Measurements from ENCODE around the gene NHERF2.

The NHERF2 gene

DNA sequence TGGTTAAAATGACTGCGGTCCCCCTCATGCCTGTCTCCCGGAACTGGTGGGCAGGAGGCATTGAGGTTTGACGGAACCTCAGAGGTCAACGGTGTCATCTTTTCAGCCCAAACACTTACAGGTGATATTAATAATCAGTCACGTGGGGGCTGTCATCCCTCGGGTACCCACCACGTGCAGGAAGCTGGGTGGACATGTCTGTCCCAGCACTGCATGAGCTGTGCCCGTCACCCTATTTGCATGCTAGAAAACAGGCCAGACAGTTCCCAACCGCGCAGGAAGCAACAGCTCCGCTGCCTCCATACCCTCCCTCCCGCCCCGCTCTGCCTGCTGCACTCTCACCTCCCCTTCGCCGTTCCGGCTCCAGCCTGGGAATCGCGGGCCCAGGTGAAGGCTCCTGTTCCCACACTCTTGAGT lies 35.6 kb upstream of the NHERF2 start:
- peak; percentile 70 for DNase-seq (ENCODE audit: low spot score)

GRCh38 chr16:1991588-1991947 lies 35.1 kb upstream of the NHERF2 start:
- DNase-seq (ENCODE audit: low spot score) = no peak

DNA sequence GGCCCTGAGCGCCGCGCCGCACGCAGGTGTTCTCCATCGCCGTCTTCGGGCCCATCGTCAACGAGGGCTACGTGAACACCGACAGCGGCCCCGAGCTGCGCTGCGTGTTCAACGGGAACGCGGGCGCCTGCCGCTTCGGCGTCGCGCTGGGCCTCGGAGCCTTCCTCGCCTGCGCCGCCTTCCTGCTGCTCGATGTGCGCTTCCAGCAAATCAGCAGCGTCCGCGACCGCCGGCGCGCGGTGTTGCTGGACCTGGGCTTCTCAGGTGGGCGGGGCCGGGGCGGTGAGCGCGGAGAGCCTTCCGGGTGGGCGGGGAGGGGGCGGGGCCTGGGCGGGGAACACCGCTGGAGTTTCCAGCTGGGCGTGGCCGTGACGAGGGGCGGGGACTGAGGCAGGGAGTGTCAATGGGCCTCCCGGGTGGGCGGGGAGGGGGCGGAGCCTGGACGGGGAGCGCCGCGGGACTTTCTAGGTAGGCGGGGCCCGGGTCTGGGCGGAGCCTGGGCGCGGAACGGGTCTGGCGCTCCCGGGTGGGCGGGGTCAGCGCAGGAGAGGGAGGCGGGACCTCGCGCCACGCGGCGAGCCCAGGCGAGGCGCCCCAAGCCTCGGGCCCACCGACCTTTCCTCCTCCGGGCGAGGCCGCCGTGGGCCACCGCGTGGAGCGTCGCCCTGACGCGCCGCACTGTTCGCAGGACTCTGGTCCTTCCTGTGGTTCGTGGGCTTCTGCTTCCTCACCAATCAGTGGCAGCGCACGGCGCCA lies 34.6 kb upstream of the NHERF2 start:
- DNase-seq (ENCODE audit: low spot score) = peak; percentile 94

DNA sequence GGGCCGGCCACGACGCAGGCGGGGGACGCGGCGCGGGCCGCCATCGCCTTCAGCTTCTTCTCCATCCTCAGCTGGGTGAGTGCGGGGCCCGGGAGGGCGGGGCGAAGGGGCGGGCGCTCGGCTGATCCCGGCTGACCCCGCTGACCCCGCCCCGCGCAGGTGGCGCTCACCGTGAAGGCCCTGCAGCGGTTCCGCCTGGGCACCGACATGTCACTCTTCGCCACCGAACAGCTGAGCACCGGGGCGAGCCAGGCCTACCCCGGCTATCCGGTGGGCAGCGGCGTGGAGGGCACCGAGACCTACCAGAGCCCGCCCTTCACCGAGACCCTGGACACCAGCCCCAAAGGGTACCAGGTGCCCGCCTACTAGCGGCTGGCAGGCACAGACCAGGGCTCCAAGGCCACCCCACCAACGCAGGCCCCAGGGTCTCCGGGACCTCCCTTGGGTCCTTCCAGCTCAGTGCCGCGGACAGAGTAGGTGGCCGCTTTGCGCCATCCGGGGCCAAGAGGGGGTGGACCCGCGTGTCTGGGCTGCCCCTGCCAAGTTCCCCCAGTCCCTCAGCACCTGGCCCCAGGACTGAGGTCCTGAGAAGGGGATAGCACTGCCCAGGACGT lies 33.9 kb upstream of the NHERF2 start:
- DNase-seq (ENCODE audit: low spot score) = no peak

DNA sequence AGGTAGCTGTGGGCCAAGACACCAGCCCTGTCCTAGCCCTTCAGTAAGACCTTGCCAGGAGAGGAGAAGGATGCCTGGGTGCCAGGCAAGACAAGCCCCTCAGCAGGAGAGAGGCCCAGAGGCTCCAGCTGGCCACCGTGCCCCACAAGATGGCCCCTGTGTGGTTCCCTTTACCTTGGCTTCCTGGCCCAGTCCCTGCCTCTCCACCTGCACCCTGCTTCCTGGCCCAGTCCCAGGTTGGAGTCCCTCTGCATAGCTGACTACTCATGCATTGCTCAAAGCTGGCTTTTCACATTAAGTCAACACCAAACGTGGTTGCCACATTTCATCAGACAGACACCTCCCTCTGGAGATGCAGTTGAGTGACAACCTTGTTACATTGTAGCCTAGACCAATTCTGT lies 33.0 kb upstream of the NHERF2 start:
- DNase-seq (ENCODE audit: low spot score) = peak; percentile 73

DNA sequence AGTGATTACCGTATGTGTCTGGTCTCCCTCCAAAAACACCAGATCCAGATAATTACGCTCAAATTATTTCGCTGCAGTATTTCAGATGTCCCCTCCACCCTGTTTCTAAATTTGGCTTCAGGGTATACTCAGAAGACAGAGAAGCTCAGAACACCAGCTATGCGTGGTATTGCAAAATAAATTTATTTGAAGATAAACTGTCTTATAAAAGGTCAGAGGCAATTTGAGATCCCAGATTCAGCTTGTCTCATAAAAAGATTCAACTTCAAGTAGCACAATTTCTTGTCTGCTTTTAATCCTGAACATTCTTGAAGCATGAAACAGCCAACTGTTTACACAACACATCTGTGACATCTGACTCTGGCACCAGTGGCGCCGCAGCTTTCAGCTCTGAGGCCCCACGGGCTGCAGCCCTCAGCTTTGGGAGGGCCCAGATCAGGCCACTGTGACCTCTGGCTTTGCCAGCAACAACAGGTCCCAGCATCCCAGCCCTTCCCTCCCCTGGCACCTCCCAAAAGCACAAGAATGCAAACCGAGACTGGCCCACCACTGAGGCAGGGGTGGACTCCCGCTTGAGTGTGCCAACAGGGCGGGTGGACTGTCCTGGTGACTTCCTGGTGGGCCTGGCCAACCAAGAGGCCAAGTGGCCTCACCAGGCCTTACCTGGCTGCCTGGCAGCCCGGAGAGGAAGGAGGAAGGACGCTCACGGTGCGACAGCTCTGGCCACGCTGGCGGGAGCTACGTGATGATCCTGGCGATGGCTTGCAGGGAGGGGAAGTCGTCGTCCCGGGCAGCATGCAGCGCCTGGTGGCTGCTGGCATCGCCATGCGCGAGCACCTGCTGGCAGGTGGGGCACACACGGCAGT lies 29.0 kb upstream of the NHERF2 start:
- no peak for DNase-seq (ENCODE audit: low spot score)

- no peak for DNase-seq (ENCODE audit: low spot score)
Observed at GRCh38 chr16:1998360-1998835, 28.3 kb upstream of the NHERF2 start.

DNA sequence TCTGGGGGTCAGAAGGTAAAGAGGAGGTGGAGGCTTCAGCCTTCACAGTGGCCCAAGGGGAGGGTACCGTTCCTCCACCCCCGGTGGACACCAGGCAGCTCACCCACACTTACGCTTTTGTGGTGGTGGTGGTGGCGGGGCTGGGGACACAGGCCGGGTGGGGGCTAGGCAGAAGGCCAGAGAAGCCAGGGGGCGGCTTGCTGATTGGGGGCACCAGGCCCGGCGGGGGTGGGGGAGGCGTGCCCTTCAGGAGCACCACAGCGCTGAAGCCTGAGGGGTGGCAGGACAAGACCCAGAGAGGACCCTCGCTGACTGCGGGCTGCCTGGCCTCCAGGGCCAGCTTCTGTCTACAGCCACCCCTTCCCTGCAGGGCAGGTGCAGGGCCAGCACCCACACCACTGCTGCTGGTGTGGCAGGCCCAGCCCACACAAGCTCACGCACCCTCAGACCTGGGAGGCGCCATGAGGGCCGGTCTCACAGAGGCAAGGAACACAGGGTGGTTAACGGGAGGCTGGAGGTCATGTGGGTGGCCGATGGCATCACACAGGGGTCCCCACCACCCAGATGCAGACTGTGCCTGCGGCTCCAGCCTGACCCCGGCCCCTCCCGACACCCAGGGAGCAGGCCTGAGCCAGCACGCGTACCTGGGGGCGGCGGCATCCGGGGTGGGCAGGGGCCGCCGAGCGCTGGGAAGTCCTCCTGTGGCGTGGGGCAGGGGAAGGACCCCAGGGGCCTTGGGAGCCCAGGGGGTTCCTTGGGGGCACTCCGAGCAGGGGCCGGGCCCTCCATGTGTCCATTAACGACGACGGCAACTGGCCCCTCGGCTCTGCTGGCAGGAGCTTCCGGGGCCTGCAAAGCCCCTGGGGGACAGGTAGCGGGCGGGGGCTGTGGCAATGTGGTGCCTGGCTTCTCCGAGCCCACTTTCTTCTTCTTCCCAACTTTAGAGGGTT lies 27.6 kb upstream of the NHERF2 start:
- DNase-seq (ENCODE audit: low spot score) = no peak

DNA sequence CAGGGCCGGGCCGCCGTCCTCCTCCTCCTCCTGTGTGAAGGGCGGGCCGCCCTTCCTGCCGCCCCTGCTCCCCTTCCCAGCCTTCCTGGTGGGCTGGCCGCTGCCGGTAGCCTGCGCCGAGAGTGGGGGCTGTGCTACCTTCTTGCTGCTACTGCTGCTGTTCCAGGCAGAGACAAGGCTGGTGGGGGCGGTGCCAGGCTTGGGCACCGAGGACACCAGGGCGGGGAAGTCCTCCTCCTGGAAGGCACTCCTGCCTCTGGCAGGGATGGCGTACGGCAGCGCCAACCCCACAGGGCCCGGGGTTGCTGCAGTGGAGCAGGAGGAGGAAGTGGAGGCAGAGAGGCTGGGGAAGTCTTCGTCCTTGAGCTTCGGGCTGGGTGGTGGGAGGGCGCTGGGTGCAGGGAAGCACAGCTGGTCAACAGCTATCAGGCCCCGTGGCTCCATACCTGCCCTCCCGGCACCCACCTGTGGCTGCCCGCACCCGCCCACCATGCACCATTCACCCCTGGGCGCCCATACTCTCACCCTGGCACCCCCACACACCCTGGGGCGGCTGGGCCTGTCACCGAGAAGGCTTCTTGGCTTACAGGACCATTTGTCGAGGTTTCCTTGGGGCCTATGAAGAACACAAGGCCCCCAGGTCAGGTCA lies 26.7 kb upstream of the NHERF2 start:
- DNase-seq (ENCODE audit: low spot score) = no peak

- DNase-seq (ENCODE audit: low spot score) = no peak
Observed at GRCh38 chr16:2001035-2001434, 25.7 kb upstream of the NHERF2 start.

DNA sequence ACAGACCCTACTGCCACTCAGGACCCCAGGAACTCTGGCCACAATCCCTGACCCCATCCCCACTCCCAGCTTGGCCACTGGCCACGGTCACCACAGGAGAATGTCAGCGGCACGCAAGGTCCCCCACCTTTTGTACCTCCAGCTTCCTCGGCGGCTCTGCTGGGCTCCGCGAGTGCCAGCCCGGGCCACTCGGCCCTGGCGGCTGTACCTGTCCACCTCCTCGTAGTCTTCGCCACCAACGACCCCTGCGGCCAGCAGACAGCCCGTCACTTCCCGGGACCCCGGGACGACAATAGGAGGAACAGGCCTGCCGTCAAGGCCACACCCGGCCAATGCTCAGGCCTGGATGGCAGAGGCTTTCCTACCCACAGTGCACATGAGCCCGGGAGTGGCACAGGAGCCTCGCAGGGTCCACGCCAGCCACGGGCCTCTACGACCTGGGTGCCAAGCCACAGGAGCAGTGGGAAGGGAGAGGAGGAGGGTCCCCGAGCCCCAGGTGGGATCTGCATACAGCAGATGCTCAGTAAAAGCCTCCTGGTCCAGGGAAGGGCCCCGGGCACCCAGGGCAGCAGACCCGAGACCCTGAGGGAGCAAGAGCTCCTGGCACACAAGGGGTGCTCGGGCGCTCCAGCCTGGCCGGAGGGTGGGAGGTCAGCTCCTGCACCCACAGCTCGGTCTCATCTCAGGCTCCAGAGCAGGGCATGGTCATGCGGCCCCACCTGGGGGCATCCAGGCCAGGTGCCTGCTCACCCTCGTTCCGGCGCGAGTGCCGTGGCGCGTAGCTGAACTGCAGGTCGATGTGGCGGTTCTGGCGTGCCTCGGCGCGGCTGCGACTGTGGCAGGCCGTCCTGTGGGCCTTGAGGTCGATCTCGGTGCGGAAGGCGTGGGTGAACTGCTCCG lies 25.0 kb upstream of the NHERF2 start:
- DNase-seq (ENCODE audit: low spot score) = no peak

- DNase-seq (ENCODE audit: low spot score) = no peak
Observed at GRCh38 chr16:2002406-2003230, 24.1 kb upstream of the NHERF2 start.

GRCh38 chr16:2003231-2003826 lies 23.4 kb upstream of the NHERF2 start:
- no peak for DNase-seq (ENCODE audit: low spot score)

- DNase-seq (ENCODE audit: low spot score) = peak; percentile 93
Observed at GRCh38 chr16:2003827-2004641, 22.7 kb upstream of the NHERF2 start.

DNA sequence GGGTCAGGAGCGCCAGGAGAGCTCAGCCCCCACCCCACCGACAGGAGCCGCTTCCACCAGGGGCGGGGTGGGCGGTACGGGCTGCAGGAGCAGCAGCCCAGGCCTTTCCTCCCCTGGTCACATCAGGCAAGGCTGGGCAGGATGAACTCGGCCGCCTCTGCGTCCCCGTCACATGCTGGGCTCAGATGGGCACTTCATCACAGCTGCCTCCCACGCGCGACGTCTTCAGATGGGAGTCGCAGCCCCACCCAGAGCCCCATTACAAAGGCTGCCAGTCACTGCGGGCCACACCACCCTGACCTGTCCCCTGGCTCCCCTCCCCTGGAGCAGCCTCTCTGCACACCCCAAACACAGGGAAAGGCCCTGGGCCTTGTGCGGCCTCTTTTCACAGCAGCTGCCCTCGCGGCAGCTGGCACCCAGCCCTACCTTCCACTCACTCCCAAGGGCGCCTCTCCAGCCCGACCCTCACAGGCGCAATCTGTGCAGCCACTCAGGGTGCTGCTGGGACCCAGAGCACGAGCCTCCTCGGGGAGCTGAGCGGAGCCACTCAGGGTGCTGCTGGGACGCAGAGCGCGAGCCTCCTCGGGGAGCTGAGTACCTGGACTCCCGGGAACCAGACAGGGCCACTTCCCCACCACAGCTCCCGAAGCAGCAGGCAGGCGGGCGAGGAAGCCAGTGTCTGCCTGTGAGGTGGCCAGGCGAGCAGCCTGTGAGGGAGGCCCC lies 21.7 kb upstream of the NHERF2 start:
- DNase-seq (ENCODE audit: low spot score) = no peak

DNA sequence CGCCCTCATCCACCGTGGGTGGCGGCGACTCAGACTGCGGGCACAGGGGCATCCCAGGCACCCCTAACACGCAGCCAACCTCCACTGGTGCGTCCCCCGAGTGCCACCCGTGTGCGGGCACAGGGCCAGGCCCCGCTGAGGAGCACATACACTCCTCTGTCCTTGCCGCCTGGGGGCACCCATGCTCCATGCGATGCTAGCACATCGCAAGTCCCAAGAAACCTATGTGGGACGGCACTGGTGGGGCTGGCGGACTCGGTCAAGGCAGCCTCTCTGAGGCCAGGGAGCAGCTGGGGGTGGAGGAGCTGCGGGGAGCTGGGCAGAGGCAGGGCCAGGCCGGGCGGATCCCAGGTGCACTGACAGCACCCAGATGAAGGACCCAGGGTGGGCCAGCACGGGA lies 21.1 kb upstream of the NHERF2 start:
- no peak for DNase-seq (ENCODE audit: low spot score)

DNA sequence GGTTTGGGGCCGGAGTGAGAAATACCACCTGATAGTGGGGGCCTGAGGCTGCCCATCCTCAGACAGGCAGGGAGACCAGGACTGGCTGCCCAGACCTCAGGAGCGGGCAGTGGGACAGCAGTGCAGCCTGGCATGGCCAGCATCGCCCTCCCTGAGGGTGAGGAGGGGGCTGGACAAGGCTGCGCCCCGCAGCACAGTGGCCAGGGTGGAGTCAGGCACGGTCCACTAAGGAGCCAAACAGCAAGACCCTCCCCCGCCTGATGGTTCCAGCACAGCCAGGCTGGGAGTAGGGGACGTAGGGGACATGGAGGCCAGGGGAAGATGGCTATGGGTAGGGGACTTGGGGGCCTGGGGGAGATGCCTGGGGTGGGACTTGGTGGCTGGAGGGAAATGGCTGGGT lies 20.4 kb upstream of the NHERF2 start:
- no peak for DNase-seq (ENCODE audit: low spot score)
